Neural cell (in vitro differentiated cells): ENCODE results near the gene ERICH6B. TPM values are rescaled to one million over a fixed set of nuclear protein-coding genes. Genes with fewer than 3 reads are reported as not detected.

ENCODE experiments used
- polyA plus RNA-seq: library from polyadenylated mRNA; depleted of rRNA; stranded (reverse); fragments of >200 nt; gene quantifications from 2 replicates; pipeline ENCODE4 v1.2.3, GENCODE V29; 2014
- small RNA-seq, 3 experiments: library from RNA; depleted of rRNA; stranded (forward); fragments of <200 nt; gene quantifications; one replicate each; pipeline ENCODE3, GENCODE V24; 2012

Gene ERICH6B
- polyA plus RNA-seq, 1 donor from 2014 or later, result not detected

Small RNA genes within 50 kb of the gene (small RNA-seq; reads per million reads assigned to genes)
- gene RNA5SP27 (0 reads per million in 3 experiments), gene TIMM9P3 (0 reads per million in 3 experiments)

Other genes starting within 250 kb of the ERICH6B start
- gene SLC25A30, start 197.4 kb downstream of the ERICH6B start, polyA plus RNA-seq, result 3.9 and 4.9 TPM in 2 replicates
- 80.5 and 90.2 TPM in 2 replicates for gene COG3, start 150.8 kb downstream of the ERICH6B start, polyA plus RNA-seq
- gene CBY2, start 86.6 kb upstream of the ERICH6B start, polyA plus RNA-seq, result not detected in 2 replicates
- gene SIAH3, start 236.0 kb upstream of the ERICH6B start, polyA plus RNA-seq, result 4.0 and 4.9 TPM in 2 replicates